Pancreas (tissue), 10 donors: Measurements from ENCODE around the gene SIGLEC14. TPM values are rescaled to one million over a fixed set of nuclear protein-coding genes. Genes with fewer than 3 reads are reported as not detected.

Experiments used
- ATAC-seq, 4 donors: fragments of 200-7000 bp; cut with Tn5 transposase; one replicate each; pipeline versions ENCODE4 v1.8.0 to v1.9.1; 2020; ENCODE audit warnings: mild to moderate bottlenecking in 4 of 4, moderate library complexity in 4 of 4
- DNase-seq, 6 donors: peaks; one replicate each; pipeline ENCODE4 v3.0.0-alpha.2; 2020
- FAIRE-seq: peaks from 2 replicates; lab custom pipeline; 2012; peaks lifted over from hg19 to GRCh38; lab: Jason Lieb, UNC
- H3K27ac ChIP-seq, 4 donors: fragments of 200-600 bp; sonication (generic); 1 replicate in 3 of 4; 2 replicates in 1 of 4; pipeline versions ENCODE4 v1.5.0 to v1.8.0; 2020
- H3K27me3 ChIP-seq, 4 donors: fragments of 200-600 bp; one replicate each; pipeline ENCODE4 v1.8.0; 2021
- H3K36me3 ChIP-seq, 3 donors: fragments of 200-600 bp; sonication (generic) in 1 of 3; one replicate each; pipeline versions ENCODE4 v1.5.0 to v1.8.0; 2020 to 2021
- H3K4me1 ChIP-seq, 3 donors: fragments of 200-600 bp; one replicate each; pipeline ENCODE4 v1.8.0; 2021
- H3K4me3 ChIP-seq, 4 donors: fragments of 200-600 bp; sonication (generic) in 2 of 4; one replicate each; pipeline versions ENCODE4 v1.5.0 to v1.8.0; 2020 to 2021
- H3K9me3 ChIP-seq, 4 donors: fragments of 200-600 bp; one replicate each; pipeline ENCODE4 v1.8.0; 2021
- CTCF ChIP-seq, 4 donors: fragments of 200-600 bp; sonication (generic) in 3 of 4; IDR thresholded peaks; one replicate each; pipeline versions ENCODE4 v1.5.0 to v1.8.0; 2021; ENCODE audit warnings: antibody characterized with exemption in 4 of 4
- WGBS, 2 donors: extraction: QIAGEN DNeasy Blood & Tissue Kit; methylation state at CpG; one replicate each; pipeline ENCODE4 v1.1.7; 2013; 5-methylcytosine and 5-hydroxymethylcytosine counted together
- intact Hi-C, 3 donors: fragments of 100-400 bp; cut with DNase I; formaldehyde crosslinking; loops; one replicate each; pipeline versions ENCODE4 v1.11.1 to v1.14.2; 2022
- polyA plus RNA-seq, 2 donors: library from polyadenylated mRNA; stranded (reverse); fragments of 200-250 nt; gene quantifications; one replicate each; pipeline ENCODE4 v1.2.3, GENCODE V29; 2013
- total RNA-seq, 6 donors: library from RNA; stranded (reverse); fragmentation: NEBNext Ultra II Directional in 4 of 6; extraction: Animal tissue kit (Norgen Biotek cat#: 25700) in 4 of 6; gene quantifications; one replicate each; pipeline versions ENCODE4 v1.2.1 to v1.2.4, GENCODE V29; 2021 to 2023
- donor health status: healthy with polysubstance abuse.
- donor health status: DM: no; HTN: no; CAD: no; lungs with moderate emphysema.
- donor health status: DM: no; HTN: no; CAD: no.
- donor health status: control.
- donor health status: control.
- donor health status: Bipolar disorder and iron deficiency.
- donor health status: DM: yes; HTN: yes; CAD: no.
- donor health status: DM: no; HTN: no; CAD: no.
- donor health status: DM: no; HTN: no; CAD: no.
- donor health status: DM: yes; HTN: yes; CAD: no.

The SIGLEC14 gene
- total and polyA plus RNA-seq, 8 donors, result 0.12 to 5.0 (median 1.1) TPM; not detected in 1

GRCh38 chr19:51600940-51601580 lies 45.6 kb downstream of the SIGLEC14 start:
- no peaks in the 10 kb centered on the region for H3K4me1 ChIP-seq
- no peak for FAIRE-seq
- WGBS, 2 donors, result 54 to 55% methylated on average over 48 to 59 of the region's 59 CpGs
- H3K4me3 ChIP-seq, result no peak overlapping the region
- H3K27ac ChIP-seq, result no peak overlapping the region
- TF ChIP-seq CTCF (IDR thresholded peaks at IDR 0.05), result no peak
- DNase-seq, result peak in 1 of 6 donors; percentile 55
- intact Hi-C loops, result no loop called here
- no peaks in the 10 kb centered on the region for H3K27me3 ChIP-seq
- no peaks in the 10 kb centered on the region for H3K9me3 ChIP-seq
- H3K36me3 ChIP-seq, result no peaks in the 10 kb centered on the region
- no peak for ATAC-seq

DNA sequence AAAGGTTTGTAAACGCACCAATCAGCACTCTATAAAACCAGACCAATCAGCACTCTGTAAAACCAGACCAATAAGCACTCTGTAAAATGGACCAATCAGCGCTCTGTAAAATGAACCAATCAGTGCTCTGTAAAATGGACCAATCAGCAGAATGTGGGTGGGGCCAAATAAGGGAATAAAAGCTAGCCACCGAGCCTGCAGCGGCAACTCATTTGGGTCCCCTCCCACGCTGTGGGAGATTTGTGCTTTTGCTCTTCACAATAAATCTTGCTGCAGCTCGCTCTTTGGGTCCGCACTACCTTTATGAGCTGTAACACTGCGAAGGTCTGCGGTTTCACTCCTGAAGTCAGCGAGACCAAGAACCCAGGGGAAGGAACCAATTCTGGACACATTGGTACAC lies 47.5 kb downstream of the SIGLEC14 start:
- no peaks in the 10 kb centered on the region for H3K9me3 ChIP-seq
- no peak for FAIRE-seq
- DNase-seq, result no peak
- no peak overlapping the region for H3K4me3 ChIP-seq
- no peaks in the 10 kb centered on the region for H3K27me3 ChIP-seq
- TF ChIP-seq CTCF (IDR thresholded peaks at IDR 0.05), result no peak
- H3K36me3 ChIP-seq, result no peaks in the 10 kb centered on the region
- no peak for ATAC-seq
- 95 to 96% methylated on average over 10 of the region's 10 CpGs for WGBS, 2 donors
- intact Hi-C loops, result no loop called here
- no peak overlapping the region for H3K27ac ChIP-seq
- peaks cover 0 to 4% (median 0%) of the 10 kb centered on the region in 3 donors for H3K4me1 ChIP-seq

DNA sequence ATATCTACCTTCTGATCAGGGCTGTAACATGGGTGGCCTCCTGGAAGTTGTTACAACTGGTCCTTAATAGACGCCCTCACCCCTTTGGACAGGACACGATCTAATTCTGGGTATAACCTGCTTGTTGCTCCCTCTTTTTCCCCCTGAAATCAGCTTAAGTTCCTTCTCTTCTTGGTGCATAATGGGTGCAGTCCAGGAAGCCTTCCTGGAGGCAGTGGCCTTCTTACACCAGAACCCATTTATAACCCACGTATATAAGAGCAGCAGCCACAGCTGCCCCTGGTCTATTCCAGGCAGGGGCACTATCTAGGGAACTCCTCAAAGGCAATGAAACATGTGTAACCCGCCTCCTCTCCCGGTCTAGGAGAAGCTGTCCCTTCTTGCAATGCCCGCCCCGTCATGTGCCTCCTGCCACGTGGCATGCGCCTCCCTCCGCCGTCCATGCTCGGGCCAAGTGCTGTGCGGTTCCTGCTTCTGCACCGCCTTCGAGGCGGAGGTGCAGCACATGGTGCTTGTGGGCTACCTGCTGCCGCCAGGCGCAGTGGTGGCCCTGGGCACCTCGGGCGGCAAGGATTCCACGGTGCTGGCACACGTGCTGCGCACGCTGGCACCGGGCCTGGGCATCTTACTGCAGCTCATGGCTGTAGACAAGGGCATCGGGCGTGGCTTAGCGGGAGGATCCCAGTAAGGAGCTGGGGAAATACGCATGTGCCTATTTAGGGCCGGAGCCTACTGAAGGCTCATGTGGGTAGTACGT lies 48.3 kb downstream of the SIGLEC14 start:
- Histone ChIP-seq H3K27me3 (no peaks in the 10 kb centered on the region), H3K4me1 (peaks cover 0 to 8% (median 0%) of the 10 kb centered on the region in 3 donors), H3K9me3 (no peaks in the 10 kb centered on the region), H3K27ac (no peak overlapping the region), H3K36me3 (no peaks in the 10 kb centered on the region), H3K4me3 (no peak overlapping the region)
- TF ChIP-seq CTCF (IDR thresholded peaks at IDR 0.05), result no peak
- intact Hi-C loops, result no loop called here
- ATAC-seq (no peak), FAIRE-seq (no peak), DNase-seq (peak in 2 of 6 donors; percentile 37 to 55)
- 96% methylated on average over 31 of the region's 31 CpGs for WGBS, 2 donors

DNA sequence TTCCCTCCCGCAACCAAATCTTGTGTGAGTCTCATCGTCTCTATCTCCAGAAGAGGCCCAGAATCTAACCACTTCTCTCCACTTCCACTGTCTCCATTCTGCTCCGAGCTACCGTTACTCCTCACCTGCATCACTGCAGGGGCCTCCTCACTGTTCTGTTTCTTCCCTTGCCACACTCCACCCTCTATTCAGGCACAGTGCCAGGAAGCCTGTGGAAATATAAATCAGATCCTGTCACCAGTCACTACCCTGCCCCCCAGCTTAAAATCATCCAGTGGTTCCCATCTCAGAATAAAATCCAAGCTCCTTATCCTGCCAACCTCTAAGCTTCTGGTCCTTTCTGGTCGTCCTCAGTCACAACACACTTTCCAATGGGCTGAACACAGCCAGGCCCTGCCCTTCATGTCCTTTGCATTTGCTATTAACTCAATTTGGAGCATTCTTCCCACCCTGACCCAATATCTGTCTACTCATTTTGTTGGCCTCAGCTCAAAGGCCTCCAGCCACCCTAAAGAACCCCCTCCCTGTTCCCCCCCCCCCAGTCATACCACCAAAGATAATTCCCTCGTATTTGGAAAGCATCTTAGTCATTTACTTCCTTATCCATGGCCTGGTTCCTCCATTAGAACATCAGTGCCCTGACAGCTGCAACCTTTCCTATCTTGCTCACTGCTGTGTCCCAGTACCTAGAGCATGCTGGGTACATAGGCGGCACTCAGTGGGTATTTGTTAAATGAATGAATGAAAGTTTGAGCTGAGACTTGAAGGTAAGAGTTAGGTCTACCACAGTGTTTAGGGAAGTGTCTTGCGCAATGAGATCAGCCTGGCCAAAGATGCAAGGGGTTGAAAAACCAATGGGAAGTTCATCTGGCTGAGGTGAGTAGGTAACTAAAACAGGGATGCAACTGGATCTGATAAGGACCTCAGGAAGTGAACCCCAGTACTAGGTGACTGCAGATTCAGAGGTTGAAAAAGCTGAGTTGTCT lies 51.1 kb downstream of the SIGLEC14 start:
- FAIRE-seq (no peak), DNase-seq (no peak), ATAC-seq (no peak)
- Histone ChIP-seq H3K9me3 (no peaks in the 10 kb centered on the region), H3K4me3 (peak overlapping the region in 3 of 4 donors; percentile 53 to 81 (median 68)), H3K27me3 (no peaks in the 10 kb centered on the region), H3K4me1 (peaks cover 0 to 11% (median 0%) of the 10 kb centered on the region in 3 donors), H3K27ac (no peak overlapping the region), H3K36me3 (no peaks in the 10 kb centered on the region)
- intact Hi-C loops, result no loop called here
- TF ChIP-seq CTCF (IDR thresholded peaks at IDR 0.05), result no peak
- 87 to 89% methylated on average over 8 of the region's 8 CpGs for WGBS, 2 donors
